Mesenteric fat pad (tissue), 1 donor: Measurements from ENCODE around the gene C2CD2. TPM values are rescaled to one million over a fixed set of nuclear protein-coding genes. Genes with fewer than 3 reads are reported as not detected.

Experiments
- DNase-seq: peaks from one replicate; pipeline ENCODE4 v3.0.0-alpha.2; 2020; ENCODE audit warnings: low spot score
- total RNA-seq: library from RNA; stranded (reverse); fragmentation: NEBNext Ultra II Directional; extraction: Animal tissue kit (Norgen Biotek cat#: 25700); gene quantifications from one replicate; pipeline ENCODE4 v1.2.1, GENCODE V29; 2021
- donor health status: DM: yes; HTN: yes; CAD: no.

The C2CD2 gene
- total RNA-seq, 1 donor from 2014 or later = 125 TPM

GRCh38 chr21:41933313-41934079 lies 20.3 kb downstream of the C2CD2 start:
- peak; percentile 84 for DNase-seq

GRCh38 chr21:41932576-41933312 lies 21.1 kb downstream of the C2CD2 start:
- peak; percentile 64 for DNase-seq

- DNase-seq = peak; percentile 87
Measured at GRCh38 chr21:41932191-41932575, 21.6 kb downstream of the C2CD2 start.

- peak; percentile 53 for DNase-seq
Measured at GRCh38 chr21:41931041-41931451, 22.8 kb downstream of the C2CD2 start.

- DNase-seq = peak; percentile 49
Measured at GRCh38 chr21:41929248-41929647, 24.6 kb downstream of the C2CD2 start.

- DNase-seq = peak; percentile 59
Measured at GRCh38 chr21:41928621-41929220, 25.1 kb downstream of the C2CD2 start.

- peak; percentile 85 for DNase-seq
Measured at GRCh38 chr21:41927727-41928409, 25.9 kb downstream of the C2CD2 start.

GRCh38 chr21:41926807-41927171 lies 27.0 kb downstream of the C2CD2 start:
- DNase-seq = no peak

- DNase-seq = peak; percentile 14
Measured at GRCh38 chr21:41926117-41926806, 27.6 kb downstream of the C2CD2 start.

GRCh38 chr21:41925767-41926116 lies 28.1 kb downstream of the C2CD2 start:
- DNase-seq = no peak

GRCh38 chr21:41924368-41924754 lies 29.5 kb downstream of the C2CD2 start:
- DNase-seq = no peak

GRCh38 chr21:41923631-41924367 lies 30.0 kb downstream of the C2CD2 start:
- DNase-seq = peak; percentile 83

GRCh38 chr21:41923186-41923585 lies 30.6 kb downstream of the C2CD2 start:
- DNase-seq = no peak

GRCh38 chr21:41921021-41921420 lies 32.8 kb downstream of the C2CD2 start:
- no peak for DNase-seq

GRCh38 chr21:41920476-41920875 lies 33.3 kb downstream of the C2CD2 start:
- peak; percentile 43 for DNase-seq

- DNase-seq = peak; percentile 33
Measured at GRCh38 chr21:41919666-41920398, 34.0 kb downstream of the C2CD2 start.

GRCh38 chr21:41918561-41919358 lies 35.1 kb downstream of the C2CD2 start:
- DNase-seq = peak; percentile 85

- peak; percentile 77 for DNase-seq
Measured at GRCh38 chr21:41917531-41917930, 36.3 kb downstream of the C2CD2 start.

- peak; percentile 81 for DNase-seq
Measured at GRCh38 chr21:41916888-41917433, 36.9 kb downstream of the C2CD2 start.
